Neuronal stem cell (in vitro differentiated cells): ENCODE measurements around the gene MKLN1.

Source experiments
- DNase-seq: peaks from one replicate; pipeline ENCODE4 v3.0.0-alpha.2; 2013; ENCODE audit warnings: low spot score
- H2AFZ ChIP-seq: one replicate; pipeline ENCODE4 v1.6.1; 2013; ENCODE audit warnings: mild to moderate bottlenecking, low read length, inconsistent platforms
- H2AK5ac ChIP-seq: 2 replicates; pipeline ENCODE4 v1.6.1; 2013; ENCODE audit warnings: low read depth, mild to moderate bottlenecking, inconsistent platforms, low read length, moderate library complexity, mixed read lengths
- H2BK120ac ChIP-seq: 2 replicates; pipeline ENCODE4 v1.6.1; 2013; ENCODE audit warnings: low read depth, mild to moderate bottlenecking, inconsistent platforms, low read length, moderate library complexity, mixed read lengths
- H2BK12ac ChIP-seq: one replicate; pipeline ENCODE4 v1.6.1; 2013; ENCODE audit warnings: low read length, inconsistent platforms
- H2BK15ac ChIP-seq: 2 replicates; pipeline ENCODE4 v1.6.1; 2013; ENCODE audit warnings: mild to moderate bottlenecking, low read length, inconsistent platforms, mixed read lengths
- H2BK5ac ChIP-seq: one replicate; pipeline ENCODE4 v1.6.1; 2013; ENCODE audit warnings: inconsistent platforms, mild to moderate bottlenecking, low read length, moderate library complexity
- H3K14ac ChIP-seq: one replicate; pipeline ENCODE4 v1.6.1; 2013; ENCODE audit warnings: low read length, inconsistent platforms
- H3K18ac ChIP-seq: 2 replicates; pipeline ENCODE4 v1.6.1; 2013; ENCODE audit warnings: low read length, inconsistent platforms
- H3K23ac ChIP-seq: 2 replicates; pipeline ENCODE4 v1.6.1; 2013; ENCODE audit warnings: low read depth, mild to moderate bottlenecking, mixed read lengths, low read length, inconsistent platforms; ENCODE audit not compliant: poor library complexity
- H3K27ac ChIP-seq: replicated peaks from 3 replicates; pipeline ENCODE4 v1.5.1; 2013; ENCODE audit warnings: low read length, inconsistent platforms
- H3K27me3 ChIP-seq, 3 experiments: 2 replicates each; pipeline ENCODE4 v1.6.1; 2013; ENCODE audit warnings: low read length in 3 of 3, mild to moderate bottlenecking in 2 of 3, inconsistent platforms in 1 of 3, low read depth in 1 of 3, mixed read lengths in 1 of 3, moderate library complexity in 1 of 3; ENCODE audit not compliant: control insufficient read depth in 3 of 3, insufficient read depth in 3 of 3
- H3K36me3 ChIP-seq, 2 donors: replicated peaks in 1 of 2; 2 replicates each; pipeline ENCODE4 v1.6.1; 2013; ENCODE audit warnings: low read length in 2 of 2; ENCODE audit not compliant: control insufficient read depth in 2 of 2, insufficient read depth in 2 of 2
- H3K4ac ChIP-seq: 2 replicates; pipeline ENCODE4 v1.6.1; 2013; ENCODE audit warnings: inconsistent platforms, mild to moderate bottlenecking, low read length, moderate library complexity
- H3K4me1 ChIP-seq, 2 donors: 1 replicate in 1 of 2; 2 replicates in 1 of 2; pipeline ENCODE4 v1.6.1; 2013; ENCODE audit warnings: low read length in 2 of 2, low read depth in 1 of 2; ENCODE audit not compliant: control insufficient read depth in 2 of 2, insufficient read depth in 1 of 2
- H3K4me2 ChIP-seq: one replicate; pipeline ENCODE4 v1.6.1; 2013; ENCODE audit warnings: mild to moderate bottlenecking, low read length, inconsistent platforms; ENCODE audit not compliant: insufficient read depth, poor library complexity, severe bottlenecking
- H3K4me3 ChIP-seq, 2 donors: 2 replicates each; pipeline ENCODE4 v1.5.1; 2013; ENCODE audit warnings: low read length in 2 of 2, mild to moderate bottlenecking in 2 of 2, inconsistent platforms in 1 of 2, moderate library complexity in 1 of 2
- H3K79me1 ChIP-seq: one replicate; pipeline ENCODE4 v1.6.1; 2013; ENCODE audit warnings: low read depth, mild to moderate bottlenecking, inconsistent platforms, low read length, moderate library complexity
- H3K9ac ChIP-seq: one replicate; pipeline ENCODE4 v1.6.1; 2013; ENCODE audit warnings: mild to moderate bottlenecking, low read depth, low read length, inconsistent platforms; ENCODE audit not compliant: poor library complexity
- H3K9me3 ChIP-seq, 2 donors: replicated peaks in 1 of 2; 2 replicates each; pipeline versions ENCODE3 to v1.6.1; 2013; ENCODE audit warnings: low read length in 2 of 2, mild to moderate bottlenecking in 2 of 2, inconsistent platforms in 1 of 2, low read depth in 1 of 2, mixed read lengths in 1 of 2, moderate library complexity in 1 of 2; ENCODE audit not compliant: control insufficient read depth in 2 of 2, insufficient read depth in 1 of 2
- H4K8ac ChIP-seq: one replicate; pipeline ENCODE4 v1.6.1; 2013; ENCODE audit warnings: low read depth, mild to moderate bottlenecking, inconsistent platforms, low read length, moderate library complexity
- H4K91ac ChIP-seq: one replicate; pipeline ENCODE4 v1.6.1; 2013; ENCODE audit warnings: low read length, low read depth, mild to moderate bottlenecking, inconsistent platforms; ENCODE audit not compliant: poor library complexity
- WGBS, 2 donors: extraction: QIAGEN DNeasy Blood & Tissue Kit; methylation state at CpG; one replicate each; pipeline ENCODE4 v1.1.7; 2013; ENCODE audit warnings: missing lambda C conversion rate in 2 of 2, mixed read lengths in 1 of 2; ENCODE audit not compliant: insufficient read length in 2 of 2, insufficient replicate concordance in 1 of 2; ENCODE audit errors: extremely low coverage in 2 of 2; 5-methylcytosine and 5-hydroxymethylcytosine counted together

Gene MKLN1

GRCh38 chr7:131299074-131299473 lies 28.6 kb upstream of the MKLN1 start:
- peaks cover 1% of the 10 kb centered on the region for H3K79me1 ChIP-seq

GRCh38 chr7:131300078-131300477 lies 27.6 kb upstream of the MKLN1 start:
- H2BK15ac ChIP-seq: no peak overlapping the region
- no peak overlapping the region for H3K9ac ChIP-seq
- H3K9me3 ChIP-seq: no peaks in the 10 kb centered on the region
- H4K91ac ChIP-seq: no peak overlapping the region
- H2AFZ ChIP-seq: no peak overlapping the region
- H4K8ac ChIP-seq: no peak overlapping the region
- H3K27ac ChIP-seq: no peak overlapping the region
- no peak overlapping the region for H3K23ac ChIP-seq
- no peak overlapping the region for H3K4me3 ChIP-seq
- H3K79me1 ChIP-seq: peaks cover 1% of the 10 kb centered on the region
- no peak overlapping the region for H3K18ac ChIP-seq
- no peaks in the 10 kb centered on the region for H3K36me3 ChIP-seq
- no peak overlapping the region for H3K4me2 ChIP-seq
- H3K14ac ChIP-seq: no peak overlapping the region
- H3K4me1 ChIP-seq: peaks cover 0 to 10% of the 10 kb centered on the region in 2 donors
- DNase-seq: no peak
- H2AK5ac ChIP-seq: no peak overlapping the region
- peaks cover 0 to 2% (median 0%) of the 10 kb centered on the region in 3 experiments for H3K27me3 ChIP-seq
- no peak overlapping the region for H2BK12ac ChIP-seq
- H3K4ac ChIP-seq: no peak overlapping the region
- WGBS, 2 donors: no CpG with 5 or more reads among the region's 2 CpGs
- no peak overlapping the region for H2BK120ac ChIP-seq
- no peak overlapping the region for H2BK5ac ChIP-seq

More at GRCh38 chr7:131299074-131299473, 28.6 kb upstream of the MKLN1 start:
- Histone ChIP-seq H2BK5ac (no peak overlapping the region), H3K18ac (no peak overlapping the region), H2BK15ac (no peak overlapping the region), H3K23ac (no peak overlapping the region), H3K4ac (no peak overlapping the region), H3K36me3 (no peaks in the 10 kb centered on the region), H2BK120ac (no peak overlapping the region), H3K4me1 (peaks cover 2 to 10% of the 10 kb centered on the region in 2 donors), H2BK12ac (no peak overlapping the region), H3K4me2 (no peak overlapping the region), H4K8ac (no peak overlapping the region), H2AK5ac (no peak overlapping the region), H3K9ac (no peak overlapping the region), H3K14ac (no peak overlapping the region), H3K4me3 (no peak overlapping the region), H3K9me3 (no peaks in the 10 kb centered on the region), H3K27ac (no peak overlapping the region), H3K27me3 (peaks cover 0 to 2% (median 0%) of the 10 kb centered on the region in 3 experiments), H4K91ac (no peak overlapping the region), H2AFZ (no peak overlapping the region)
- no peak for DNase-seq

GRCh38 chr7:131300572-131301466 lies 26.9 kb upstream of the MKLN1 start:
- H2BK15ac ChIP-seq: no peak overlapping the region
- no peak overlapping the region for H3K23ac ChIP-seq
- no peak overlapping the region for H2BK12ac ChIP-seq
- no peak overlapping the region for H3K4me2 ChIP-seq
- H3K4me1 ChIP-seq: peaks cover 0 to 10% of the 10 kb centered on the region in 2 donors
- H3K79me1 ChIP-seq: peaks cover 1% of the 10 kb centered on the region
- H2AFZ ChIP-seq: no peak overlapping the region
- no peak overlapping the region for H3K9ac ChIP-seq
- no peak overlapping the region for H3K4me3 ChIP-seq
- H3K4ac ChIP-seq: no peak overlapping the region
- no CpG with 5 or more reads among the region's 8 CpGs for WGBS, 2 donors
- no peak overlapping the region for H2BK120ac ChIP-seq
- DNase-seq: peak; percentile 12
- H4K91ac ChIP-seq: no peak overlapping the region
- no peak overlapping the region for H3K14ac ChIP-seq
- no peaks in the 10 kb centered on the region for H3K36me3 ChIP-seq
- H2AK5ac ChIP-seq: no peak overlapping the region
- no peak overlapping the region for H4K8ac ChIP-seq
- no peak overlapping the region for H3K18ac ChIP-seq
- no peak overlapping the region for H3K27ac ChIP-seq
- no peak overlapping the region for H2BK5ac ChIP-seq
- peaks cover 0 to 2% of the 10 kb centered on the region in 2 donors for H3K9me3 ChIP-seq
- peaks cover 0 to 2% (median 0%) of the 10 kb centered on the region in 3 experiments for H3K27me3 ChIP-seq

GRCh38 chr7:131302446-131302845 lies 25.2 kb upstream of the MKLN1 start:
- Histone ChIP-seq H2AK5ac (no peak overlapping the region), H4K91ac (no peak overlapping the region), H2BK15ac (no peak overlapping the region), H3K4me3 (no peak overlapping the region), H3K27me3 (peaks cover 0 to 2% (median 0%) of the 10 kb centered on the region in 3 experiments), H3K36me3 (no peaks in the 10 kb centered on the region), H3K9ac (no peak overlapping the region), H3K27ac (no peak overlapping the region), H3K23ac (no peak overlapping the region), H3K4me2 (no peak overlapping the region), H4K8ac (no peak overlapping the region), H3K9me3 (peaks cover 2 to 11% of the 10 kb centered on the region in 2 donors), H3K14ac (no peak overlapping the region), H2BK5ac (no peak overlapping the region), H2BK12ac (no peak overlapping the region), H3K18ac (no peak overlapping the region), H3K4me1 (peaks cover 0 to 10% of the 10 kb centered on the region in 2 donors), H3K79me1 (peaks cover 1% of the 10 kb centered on the region), H2AFZ (no peak overlapping the region), H3K4ac (no peak overlapping the region), H2BK120ac (no peak overlapping the region)
- DNase-seq: no peak
- WGBS, 2 donors: no CpG with 5 or more reads among the region's 4 CpGs
